ENCODE measurements around the gene BGN. TPM values are rescaled to one million over a fixed set of nuclear protein-coding genes. Genes with fewer than 3 reads are reported as not detected.

BGN gene
- total RNA-seq, 2 experiments from 2014 or later = not detected

DNA sequence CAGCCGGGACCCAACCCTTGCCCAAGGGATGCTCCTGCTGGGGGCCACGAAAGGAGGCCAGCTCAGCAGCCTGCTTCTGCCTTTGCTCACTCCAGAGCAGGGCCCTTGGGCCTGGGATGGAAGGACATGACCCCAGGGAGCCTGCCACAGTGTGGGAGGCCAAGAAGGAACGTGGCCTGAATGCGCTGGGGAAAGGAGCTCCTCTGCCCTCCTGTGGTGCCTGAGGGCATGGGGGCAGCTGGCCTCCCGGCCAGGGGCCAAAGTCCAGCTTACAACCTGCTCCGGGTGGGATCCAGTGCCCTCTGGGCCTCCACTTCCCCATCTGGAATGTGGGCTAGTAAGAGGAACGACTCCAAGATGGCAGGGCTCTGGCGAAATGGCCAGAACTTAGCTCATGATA lies 20.7 kb downstream of the BGN start:
- no peak for DNase-seq
- peaks cover 3% of the 10 kb centered on the region for H3K4me1 Mint-ChIP-seq (ENCODE audit: low read depth)
- no peaks in the 10 kb centered on the region for H3K9me3 Mint-ChIP-seq
- H3K4me3 Mint-ChIP-seq = no peak overlapping the region
- peaks cover 12% of the 10 kb centered on the region for H3K27me3 Mint-ChIP-seq
- intact Hi-C loops (cut with micrococcal nuclease) = no loop called here
- ChIA-PET CTCF (interaction anchor here (1.2 to 1.4 kb wide), 2 partner anchors 45 to 146 kb away, joined by 3 to 5 read pairs; partner anchors contain the start of gene HAUS7), POLR2A (no interaction called here)
- H3K36me3 Mint-ChIP-seq = no peaks in the 10 kb centered on the region
- no peak overlapping the region for H3K27ac Mint-ChIP-seq

DNA sequence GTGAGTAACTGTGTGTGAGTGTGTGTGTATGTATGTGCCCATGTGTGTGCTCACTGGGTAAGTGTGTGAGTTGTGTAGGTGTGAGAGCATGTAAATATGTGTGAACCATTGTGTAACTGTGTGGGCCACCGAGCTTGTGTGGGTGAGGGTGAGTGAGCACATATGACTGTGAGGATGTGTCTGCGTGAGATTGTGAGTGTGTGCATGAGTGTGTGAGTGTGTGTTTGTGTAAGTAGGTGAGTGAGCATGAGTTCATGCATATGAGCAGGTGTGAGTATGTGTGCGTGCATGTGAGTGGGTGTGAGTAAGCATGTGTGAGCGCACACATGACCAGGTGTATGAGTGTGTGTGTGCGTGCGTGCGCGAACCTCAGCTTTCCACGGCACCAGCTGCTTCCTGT lies 21.3 kb downstream of the BGN start:
- no peak for DNase-seq
- Mint-ChIP-seq H3K4me1 (ENCODE audit: low read depth) (peaks cover 3% of the 10 kb centered on the region), H3K27ac (no peak overlapping the region), H3K27me3 (peaks cover 12% of the 10 kb centered on the region), H3K9me3 (no peaks in the 10 kb centered on the region), H3K36me3 (no peaks in the 10 kb centered on the region), H3K4me3 (no peak overlapping the region)
- intact Hi-C loops (cut with micrococcal nuclease) = no loop called here
- ChIA-PET POLR2A (no interaction called here), CTCF (interaction anchor here (1.2 to 1.3 kb wide), 2 partner anchors 9 to 145 kb away, joined by 3 to 4 read pairs; no protein-coding TSS in a partner anchor)

DNA sequence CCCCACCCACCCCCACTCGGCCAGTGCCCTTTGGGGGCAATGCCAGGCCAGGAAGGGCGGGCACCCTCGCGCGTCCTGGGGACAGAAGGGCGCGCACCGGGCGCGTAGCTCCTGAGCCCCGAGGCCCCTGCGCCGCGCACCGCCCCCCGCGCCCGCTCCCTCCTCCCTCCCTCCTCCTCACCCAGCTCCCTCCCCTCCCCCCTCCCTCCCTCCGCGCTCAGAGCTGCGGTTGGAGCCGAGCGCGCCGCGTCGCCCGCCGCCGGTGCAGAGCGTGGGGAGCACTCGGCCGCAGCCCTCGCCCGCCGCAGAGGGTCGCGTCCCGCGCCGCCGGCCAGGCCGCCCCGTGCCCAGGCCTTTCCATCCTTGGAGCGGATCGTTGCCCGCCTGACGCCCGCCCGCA lies 22.6 kb downstream of the BGN start, which contains the start of gene ATP2B3:
TSS of gene ATP2B3 (plus strand) at position 220 of the 400 bp plus-strand sequence. CDS start 18,606 bp downstream, outside the sequence.
- no peaks in the 10 kb centered on the region for H3K9me3 Mint-ChIP-seq
- no peak within 1 kb of the TSS for H3K4me3 Mint-ChIP-seq
- ChIA-PET CTCF (interaction anchor here (1.3 kb wide), 1 partner anchor 10 kb away, joined by 4 read pairs; no protein-coding TSS in a partner anchor), POLR2A (no interaction called here)
- H3K27me3 Mint-ChIP-seq = peaks cover 12% of the 10 kb centered on the region
- H3K27ac Mint-ChIP-seq = no peak within 1 kb of the TSS
- DNase-seq = no peak
- H3K4me1 Mint-ChIP-seq (ENCODE audit: low read depth) = peaks cover 3% of the 10 kb centered on the region
- intact Hi-C loops (cut with micrococcal nuclease) = no loop called here
- H3K36me3 Mint-ChIP-seq = no peaks in the 10 kb centered on the region

DNA sequence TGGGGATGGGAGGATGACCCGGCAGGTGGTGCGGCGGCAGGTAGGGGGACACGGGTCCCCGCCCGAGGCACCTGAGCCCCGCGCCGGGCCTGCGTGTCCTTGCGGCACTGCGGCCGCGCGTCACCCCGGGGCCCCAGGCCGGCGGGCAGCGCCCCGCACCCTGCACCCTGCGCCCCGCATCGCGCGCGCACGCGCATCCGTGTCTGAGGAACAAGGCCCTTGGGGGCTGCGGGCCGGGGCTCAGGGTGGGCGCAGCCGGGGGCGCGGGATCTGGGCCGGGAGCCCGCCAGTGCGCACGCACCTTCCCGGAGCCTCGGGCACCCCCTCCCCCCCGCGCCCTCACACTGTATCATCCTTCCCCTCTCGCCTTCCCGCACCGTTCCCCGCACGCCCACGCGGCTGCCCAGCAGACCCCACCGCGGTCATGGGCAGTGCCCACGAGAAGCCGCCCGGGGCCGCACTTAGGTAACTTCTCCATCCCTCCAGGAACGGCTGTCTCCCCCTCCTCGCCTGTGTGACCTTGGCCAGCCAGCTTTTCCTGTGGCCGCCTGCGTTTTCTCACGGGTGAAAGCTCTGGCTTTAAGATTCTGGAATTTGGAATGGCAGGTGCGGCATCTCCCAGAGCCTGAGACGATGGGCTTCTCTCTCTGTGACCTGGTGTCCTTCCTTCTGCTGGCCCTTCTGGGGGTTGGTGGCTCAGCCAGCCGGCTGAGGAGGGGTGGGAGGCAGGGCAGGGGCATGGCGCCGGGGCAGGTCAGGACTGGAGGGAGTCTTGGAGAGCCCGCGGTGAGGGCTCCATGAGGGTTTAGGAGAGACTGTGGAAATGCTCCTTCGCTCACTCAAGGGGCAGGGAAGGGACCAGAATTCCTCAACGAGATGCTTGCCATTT lies 23.4 kb downstream of the BGN start:
- H3K27me3 Mint-ChIP-seq = peaks cover 12% of the 10 kb centered on the region
- H3K27ac Mint-ChIP-seq = no peak overlapping the region
- no peaks in the 10 kb centered on the region for H3K36me3 Mint-ChIP-seq
- H3K4me1 Mint-ChIP-seq (ENCODE audit: low read depth) = peaks cover 3% of the 10 kb centered on the region
- no peak for DNase-seq
- intact Hi-C loops (cut with micrococcal nuclease) = no loop called here
- no peak overlapping the region for H3K4me3 Mint-ChIP-seq
- no peaks in the 10 kb centered on the region for H3K9me3 Mint-ChIP-seq
- CTCF ChIA-PET = no interaction called here
- POLR2A ChIA-PET = no interaction called here

GRCh38 chrX:153519569-153520286 lies 24.9 kb downstream of the BGN start:
- POLR2A ChIA-PET = no interaction called here
- Mint-ChIP-seq H3K4me1 (ENCODE audit: low read depth) (peaks cover 3% of the 10 kb centered on the region), H3K4me3 (no peak overlapping the region), H3K27ac (no peak overlapping the region), H3K9me3 (no peaks in the 10 kb centered on the region), H3K36me3 (no peaks in the 10 kb centered on the region), H3K27me3 (peaks cover 12% of the 10 kb centered on the region)
- CTCF ChIA-PET = no interaction called here
- DNase-seq = no peak
- intact Hi-C loops (cut with micrococcal nuclease) = no loop called here

DNA sequence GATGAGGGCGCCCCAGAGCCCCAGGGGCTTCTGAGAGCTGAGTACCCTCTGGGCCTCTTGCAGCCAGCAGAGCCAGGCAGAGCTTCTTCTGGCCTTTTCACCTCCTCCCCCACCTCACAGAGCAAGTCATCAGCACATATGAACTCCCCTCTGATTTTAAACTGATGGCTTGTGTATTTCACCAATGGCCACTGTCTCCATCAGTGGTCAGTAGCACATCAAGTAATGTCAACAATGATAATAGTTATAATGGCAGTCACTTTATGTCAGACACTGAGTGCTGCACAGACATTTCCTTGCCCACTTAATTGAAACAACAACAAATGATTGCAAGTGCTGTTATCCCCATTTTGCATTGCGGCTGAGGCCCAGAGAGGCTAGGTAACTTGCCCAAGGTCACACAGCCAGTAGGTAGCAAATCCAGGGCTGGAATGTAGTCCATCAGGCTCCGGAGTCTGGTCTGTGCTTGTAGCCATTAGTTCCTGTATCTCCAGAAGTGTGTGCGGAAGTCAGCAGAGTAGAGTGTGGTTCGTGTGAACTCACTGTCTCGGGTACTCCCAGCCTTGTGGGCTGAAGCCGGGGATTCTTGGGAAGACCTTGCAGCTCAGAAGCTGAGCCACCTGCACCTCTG lies 25.6 kb downstream of the BGN start:
- no peaks in the 10 kb centered on the region for H3K36me3 Mint-ChIP-seq
- H3K9me3 Mint-ChIP-seq = no peaks in the 10 kb centered on the region
- H3K4me3 Mint-ChIP-seq = no peak overlapping the region
- peaks cover 12% of the 10 kb centered on the region for H3K27me3 Mint-ChIP-seq
- intact Hi-C loops (cut with micrococcal nuclease) = no loop called here
- peaks cover 3% of the 10 kb centered on the region for H3K4me1 Mint-ChIP-seq (ENCODE audit: low read depth)
- DNase-seq = no peak
- ChIA-PET CTCF (no interaction called here), POLR2A (no interaction called here)
- no peak overlapping the region for H3K27ac Mint-ChIP-seq

GRCh38 chrX:153521034-153521433 lies 26.3 kb downstream of the BGN start:
- H3K36me3 Mint-ChIP-seq = no peaks in the 10 kb centered on the region
- CTCF ChIA-PET = interaction anchor here (1.4 kb wide), 1 partner anchor 19 kb away, joined by 8 read pairs; no protein-coding TSS in a partner anchor
- intact Hi-C loops (cut with micrococcal nuclease) = no loop called here
- peaks cover 10% of the 10 kb centered on the region for H3K27me3 Mint-ChIP-seq
- no peak overlapping the region for H3K27ac Mint-ChIP-seq
- POLR2A ChIA-PET = no interaction called here
- H3K9me3 Mint-ChIP-seq = no peaks in the 10 kb centered on the region
- no peak for DNase-seq
- H3K4me1 Mint-ChIP-seq (ENCODE audit: low read depth) = peaks cover 1% of the 10 kb centered on the region
- H3K4me3 Mint-ChIP-seq = no peak overlapping the region

DNA sequence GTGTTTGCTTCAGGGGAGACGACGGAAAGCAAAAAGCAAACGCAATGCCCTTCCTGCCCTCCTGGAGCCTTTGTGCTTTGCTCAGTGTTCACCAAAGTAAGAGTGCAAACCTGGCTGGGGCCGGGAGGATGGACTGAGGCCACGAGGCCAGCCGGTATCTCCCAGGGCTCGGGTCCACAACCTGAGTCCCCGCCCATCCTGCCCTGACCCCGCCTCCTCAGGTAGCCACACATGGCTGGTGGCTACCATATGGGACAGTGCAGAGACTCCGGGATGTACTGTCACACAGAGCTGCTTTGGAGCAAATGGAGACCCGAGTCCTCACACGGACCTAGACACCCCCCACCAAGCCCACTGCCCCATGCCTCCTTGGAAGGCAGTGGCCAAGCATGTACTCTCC lies 27.5 kb downstream of the BGN start:
- ChIA-PET CTCF (interaction anchor here (1.4 kb wide), 1 partner anchor 17 kb away, joined by 8 read pairs; no protein-coding TSS in a partner anchor), POLR2A (no interaction called here)
- no peak for DNase-seq
- Mint-ChIP-seq H3K4me3 (no peak overlapping the region), H3K27ac (no peak overlapping the region), H3K27me3 (peaks cover 7% of the 10 kb centered on the region), H3K9me3 (no peaks in the 10 kb centered on the region), H3K36me3 (no peaks in the 10 kb centered on the region), H3K4me1 (ENCODE audit: low read depth) (no peaks in the 10 kb centered on the region)
- intact Hi-C loops (cut with micrococcal nuclease) = no loop called here

GRCh38 chrX:153523269-153523668 lies 28.5 kb downstream of the BGN start:
- Mint-ChIP-seq H3K36me3 (no peaks in the 10 kb centered on the region), H3K27me3 (peaks cover 6% of the 10 kb centered on the region)

DNA sequence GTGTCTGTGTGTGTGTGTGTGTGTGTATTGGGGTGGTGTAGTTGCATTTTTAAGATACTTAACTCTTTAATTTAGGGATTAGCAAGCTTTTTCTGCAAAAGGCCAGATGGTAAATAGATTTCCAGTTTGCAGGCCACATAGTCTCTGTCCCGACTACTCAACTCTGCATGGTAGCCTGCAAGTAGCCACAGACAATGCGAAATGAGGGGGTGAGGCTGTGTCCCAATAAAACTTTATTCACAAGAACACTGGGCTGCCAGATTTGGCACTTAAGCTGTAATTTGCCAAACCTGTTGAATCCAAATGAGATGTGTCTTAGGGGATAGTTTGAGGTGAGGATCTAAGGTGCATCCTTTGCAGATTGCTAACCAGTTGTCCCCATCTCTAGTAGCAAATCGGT lies 29.5 kb downstream of the BGN start:
- Mint-ChIP-seq H3K4me3 (no peak overlapping the region), H3K4me1 (ENCODE audit: low read depth) (no peaks in the 10 kb centered on the region), H3K27me3 (no peaks in the 10 kb centered on the region), H3K9me3 (no peaks in the 10 kb centered on the region), H3K36me3 (no peaks in the 10 kb centered on the region), H3K27ac (no peak overlapping the region)
- ChIA-PET POLR2A (no interaction called here), CTCF (no interaction called here)
- no peak for DNase-seq
- intact Hi-C loops (cut with micrococcal nuclease) = no loop called here

More at GRCh38 chrX:153523269-153523668, 28.5 kb downstream of the BGN start:
- Mint-ChIP-seq H3K27ac (no peak overlapping the region), H3K4me1 (ENCODE audit: low read depth) (no peaks in the 10 kb centered on the region), H3K9me3 (no peaks in the 10 kb centered on the region), H3K4me3 (no peak overlapping the region)
- intact Hi-C loops (cut with micrococcal nuclease) = no loop called here
- no peak for DNase-seq
- ChIA-PET POLR2A (no interaction called here), CTCF (no interaction called here)

- DNase-seq = no peak
- CTCF ChIA-PET = no interaction called here
- no peak overlapping the region for H3K4me3 Mint-ChIP-seq
- no peak overlapping the region for H3K27ac Mint-ChIP-seq
- POLR2A ChIA-PET = no interaction called here
- H3K36me3 Mint-ChIP-seq = no peaks in the 10 kb centered on the region
- H3K4me1 Mint-ChIP-seq (ENCODE audit: low read depth) = no peaks in the 10 kb centered on the region
- no peaks in the 10 kb centered on the region for H3K9me3 Mint-ChIP-seq
- intact Hi-C loops (cut with micrococcal nuclease) = no loop called here
- H3K27me3 Mint-ChIP-seq = no peaks in the 10 kb centered on the region
These were observed 30.7 kb downstream of the BGN start for GRCh38 chrX:153525451-153525850.

DNA sequence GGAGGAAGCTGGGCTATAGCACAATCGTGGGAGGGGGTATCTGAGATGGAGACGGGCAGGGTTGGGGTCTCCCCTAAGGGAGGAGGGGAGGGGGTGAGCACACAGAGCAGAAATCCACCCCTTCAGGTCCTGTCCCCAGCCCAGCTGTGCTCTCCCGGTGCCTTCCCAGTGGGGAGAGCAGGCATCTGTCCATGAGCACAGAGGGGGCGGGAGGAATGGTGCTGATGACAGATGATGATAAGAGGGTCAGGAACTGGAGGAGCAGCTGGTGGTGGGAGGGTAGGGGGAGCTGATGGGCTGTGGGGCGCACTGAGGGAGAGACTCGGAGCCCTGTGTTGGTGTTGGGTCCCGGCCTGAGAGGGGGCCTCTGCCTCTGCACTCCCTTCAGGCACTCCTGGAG lies 31.3 kb downstream of the BGN start:
- H3K36me3 Mint-ChIP-seq = no peaks in the 10 kb centered on the region
- no peaks in the 10 kb centered on the region for H3K27me3 Mint-ChIP-seq
- ChIA-PET CTCF (no interaction called here), POLR2A (no interaction called here)
- no peak overlapping the region for H3K4me3 Mint-ChIP-seq
- H3K27ac Mint-ChIP-seq = no peak overlapping the region
- no peaks in the 10 kb centered on the region for H3K9me3 Mint-ChIP-seq
- H3K4me1 Mint-ChIP-seq (ENCODE audit: low read depth) = no peaks in the 10 kb centered on the region
- no peak for DNase-seq
- intact Hi-C loops (cut with micrococcal nuclease) = no loop called here
